ENCODE results near the gene DNAJC5.

The DNAJC5 gene

DNA sequence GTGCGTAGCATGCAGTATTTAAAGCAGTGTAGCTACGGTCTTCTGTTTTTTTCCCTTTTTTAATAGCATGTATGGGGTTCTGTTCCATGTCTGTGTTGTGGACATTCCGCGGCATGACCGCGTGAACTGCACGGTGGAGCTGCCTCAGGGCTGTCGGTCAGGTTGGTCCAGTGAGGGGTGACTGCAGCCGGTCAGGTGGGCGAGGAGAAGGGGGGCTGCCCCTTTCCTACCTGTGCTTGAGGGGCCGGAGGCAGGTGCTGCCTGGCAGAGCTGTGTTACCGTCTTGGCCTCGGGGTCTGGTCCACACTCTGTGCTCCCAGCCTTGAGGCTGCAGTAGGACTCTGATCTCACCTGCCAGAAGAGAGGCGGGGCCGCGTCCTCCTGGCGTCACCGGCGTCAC lies 36.8 kb downstream of the DNAJC5 start:
- ATAC-seq, result no peak

DNA sequence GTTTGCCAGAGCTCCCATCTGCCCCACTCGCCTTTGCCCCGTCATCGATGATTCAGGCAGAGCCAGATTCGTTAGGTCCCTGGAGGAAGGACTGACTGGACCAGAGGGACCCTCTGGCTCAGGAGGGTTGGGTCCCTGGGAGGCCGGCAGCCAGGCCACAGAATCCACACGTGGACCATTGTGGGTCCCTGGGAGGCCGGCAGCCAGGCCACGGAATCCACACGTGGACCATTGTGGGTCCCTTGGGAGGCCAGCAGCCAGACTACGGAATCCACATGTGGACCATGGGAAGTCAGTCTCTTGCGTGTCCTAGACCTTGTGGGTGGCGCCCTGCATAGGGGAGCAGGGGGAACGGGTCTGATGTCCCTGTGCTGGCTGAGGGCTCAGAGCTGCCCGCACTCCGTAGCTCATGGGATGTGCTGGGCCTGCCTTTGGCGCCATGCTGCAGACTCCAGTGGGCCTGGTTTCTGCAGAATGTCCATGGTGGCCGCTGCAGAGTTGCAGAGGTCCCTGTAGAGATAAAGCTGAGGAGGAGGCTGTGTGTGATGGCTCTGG lies 37.8 kb downstream of the DNAJC5 start:
- ATAC-seq, result no peak

More for the DNA sequence above, 36.8 kb downstream of the DNAJC5 start:
- TF ChIP-seq BACH2 (CRISPR knock-in tag; IDR thresholded peaks at IDR 0.05; ENCODE audit: borderline replicate concordance) (no peak), GLIS3 (CRISPR knock-in tag; IDR thresholded peaks at IDR 0.05) (no peak), TSHZ2 (CRISPR knock-in tag; IDR thresholded peaks at IDR 0.05) (no peak), ARNTL (CRISPR knock-in tag; IDR thresholded peaks at IDR 0.05; ENCODE audit: borderline replicate concordance, low read depth) (no peak), ZNF70 (CRISPR knock-in tag; IDR thresholded peaks at IDR 0.05) (no peak), PPARA (CRISPR knock-in tag; IDR thresholded peaks at IDR 0.05; ENCODE audit: borderline replicate concordance) (no peak), TCF4 (CRISPR knock-in tag; IDR thresholded peaks at IDR 0.05; ENCODE audit: borderline replicate concordance) (no peak), POU6F1 (CRISPR knock-in tag; IDR thresholded peaks at IDR 0.05; ENCODE audit: borderline replicate concordance, low read depth) (no peak), ISL1 (CRISPR knock-in tag; IDR thresholded peaks at IDR 0.05) (no peak), PATZ1 (CRISPR knock-in tag; IDR thresholded peaks at IDR 0.05; ENCODE audit: borderline replicate concordance) (no peak), TOX (CRISPR knock-in tag; IDR thresholded peaks at IDR 0.05; ENCODE audit: borderline replicate concordance) (no peak), CSDC2 (CRISPR knock-in tag; IDR thresholded peaks at IDR 0.05) (no peak), SNAI2 (CRISPR knock-in tag; IDR thresholded peaks at IDR 0.05) (no peak)
- TF ChIP-seq, protein P1, sequence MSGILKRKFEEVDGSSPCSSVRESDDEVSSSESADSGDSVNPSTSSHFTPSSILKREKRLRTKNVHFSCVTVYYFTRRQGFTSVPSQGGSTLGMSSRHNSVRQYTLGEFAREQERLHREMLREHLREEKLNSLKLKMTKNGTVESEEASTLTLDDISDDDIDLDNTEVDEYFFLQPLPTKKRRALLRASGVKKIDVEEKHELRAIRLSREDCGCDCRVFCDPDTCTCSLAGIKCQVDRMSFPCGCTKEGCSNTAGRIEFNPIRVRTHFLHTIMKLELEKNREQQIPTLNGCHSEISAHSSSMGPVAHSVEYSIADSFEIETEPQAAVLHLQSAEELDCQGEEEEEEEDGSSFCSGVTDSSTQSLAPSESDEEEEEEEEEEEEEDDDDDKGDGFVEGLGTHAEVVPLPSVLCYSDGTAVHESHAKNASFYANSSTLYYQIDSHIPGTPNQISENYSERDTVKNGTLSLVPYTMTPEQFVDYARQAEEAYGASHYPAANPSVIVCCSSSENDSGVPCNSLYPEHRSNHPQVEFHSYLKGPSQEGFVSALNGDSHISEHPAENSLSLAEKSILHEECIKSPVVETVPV (CRISPR knock-in tag; IDR thresholded peaks at IDR 0.05), result no peak

DNA sequence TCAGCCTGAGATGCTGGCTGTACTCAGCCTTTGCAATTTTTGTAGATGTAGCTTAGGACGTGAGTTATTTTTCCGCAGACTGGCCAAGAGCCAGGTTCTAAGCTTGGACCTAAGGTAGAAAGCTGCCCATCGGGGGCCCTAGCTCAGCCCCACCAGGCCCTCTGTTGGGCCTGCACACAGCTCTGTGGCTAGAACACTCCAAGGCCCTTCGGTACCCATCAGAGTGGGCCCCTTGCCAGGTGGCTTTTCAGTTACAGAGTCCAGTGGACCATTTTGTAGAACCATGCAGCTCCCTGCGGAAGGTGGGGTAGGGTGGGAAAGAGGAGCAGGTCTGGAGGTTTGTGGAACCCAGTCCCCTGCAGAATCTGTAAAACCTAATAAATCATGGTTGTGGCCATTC lies 38.7 kb downstream of the DNAJC5 start:
- no peak for TF ChIP-seq ISL1 (CRISPR knock-in tag; IDR thresholded peaks at IDR 0.05)
- TF ChIP-seq OSR1 (CRISPR knock-in tag; IDR thresholded peaks at IDR 0.05), result no peak
- no peak for TF ChIP-seq ZNF8 (CRISPR knock-in tag; IDR thresholded peaks at IDR 0.05)
- TF ChIP-seq ZNF565 (CRISPR knock-in tag; conservative IDR thresholded peaks at IDR 0.05; ENCODE audit: low read depth), result no peak
- TF ChIP-seq PPARA (CRISPR knock-in tag; IDR thresholded peaks at IDR 0.05; ENCODE audit: borderline replicate concordance), result no peak
- ATAC-seq, result no peak

More for the DNA sequence above, 37.8 kb downstream of the DNAJC5 start:
- TF ChIP-seq, protein P1 (CRISPR knock-in tag; IDR thresholded peaks at IDR 0.05), result no peak
- TF ChIP-seq TCF4 (CRISPR knock-in tag; IDR thresholded peaks at IDR 0.05; ENCODE audit: borderline replicate concordance) (no peak), ZFP30 (CRISPR knock-in tag; IDR thresholded peaks at IDR 0.05) (no peak), ZC3H10 (CRISPR knock-in tag; IDR thresholded peaks at IDR 0.05) (no peak), PPARA (CRISPR knock-in tag; IDR thresholded peaks at IDR 0.05; ENCODE audit: borderline replicate concordance) (no peak), ZFP3 (CRISPR knock-in tag; IDR thresholded peaks at IDR 0.05) (no peak)

Data from SK-N-SH treated with all-trans-retinoic acid at 6 μM for 48 hours (cell line).